Osteoblast (primary cell): Measurements from ENCODE around the gene RDH11. TPM values are rescaled to one million over a fixed set of nuclear protein-coding genes. Genes with fewer than 3 reads are reported as not detected.
A peak's percentile ranks its signal among the peaks of the same experiment; 100 is the strongest.

Experiments
- DNase-seq: peaks from one replicate; pipeline ENCODE4 v3.0.0; 2011; ENCODE audit warnings: low spot score, mixed read lengths; ENCODE audit not compliant: insufficient read length; ENCODE audit errors: missing footprints
- H2AFZ ChIP-seq: 2 replicates; pipeline ENCODE4 v1.6.0; 2011; ENCODE audit warnings: mild to moderate bottlenecking, low read length
- H3K27ac ChIP-seq: 2 replicates; pipeline ENCODE4 v1.5.1; 2011; ENCODE audit warnings: mild to moderate bottlenecking, low read depth, low read length, moderate library complexity
- H3K27me3 ChIP-seq: 2 replicates; pipeline ENCODE4 v1.6.0; 2012; ENCODE audit warnings: mild to moderate bottlenecking, control low read depth, inconsistent platforms, low read length, moderate library complexity; ENCODE audit not compliant: insufficient read depth
- H3K36me3 ChIP-seq: 2 replicates; pipeline ENCODE4 v1.5.1; 2011; ENCODE audit warnings: mild to moderate bottlenecking, low read length, control low read depth, moderate library complexity; ENCODE audit not compliant: insufficient read depth
- H3K4me1 ChIP-seq: 2 replicates; pipeline ENCODE4 v1.5.1; 2011; ENCODE audit warnings: mild to moderate bottlenecking, low read length, control low read depth, moderate library complexity; ENCODE audit not compliant: insufficient read depth
- H3K4me2 ChIP-seq: 2 replicates; pipeline ENCODE4 v1.6.0; 2011; ENCODE audit warnings: mild to moderate bottlenecking, low read length; ENCODE audit not compliant: insufficient read depth
- H3K4me3 ChIP-seq: fragments of 200-600 bp; sonication (generic); 3 replicates; pipeline ENCODE4 v1.5.1; 2012; ENCODE audit warnings: mild to moderate bottlenecking, low read length, inconsistent platforms; ENCODE audit not compliant: insufficient read depth
- H3K79me2 ChIP-seq: 2 replicates; pipeline ENCODE4 v1.6.0; 2012; ENCODE audit warnings: mild to moderate bottlenecking, low read length, control low read depth, inconsistent platforms; ENCODE audit not compliant: insufficient read depth
- H3K9me3 ChIP-seq: 2 replicates; pipeline ENCODE4 v1.5.1; 2011; ENCODE audit warnings: low read depth, low read length, control low read depth
- H4K20me1 ChIP-seq: 2 replicates; pipeline ENCODE4 v1.6.0; 2012; ENCODE audit warnings: mild to moderate bottlenecking, low read length, control low read depth; ENCODE audit not compliant: insufficient read depth
- CTCF ChIP-seq: IDR thresholded peaks from 2 replicates; pipeline ENCODE4 v1.5.1; 2011; ENCODE audit warnings: mild to moderate bottlenecking, low read depth, low read length, moderate library complexity; ENCODE audit errors: extremely low read depth
- total RNA-seq: library from RNA; depleted of rRNA; stranded (reverse); fragments of >200 nt; gene quantifications from 2 replicates; pipeline ENCODE4 v1.2.3, GENCODE V29; 2012

The RDH11 gene
- total RNA-seq, 1 donor = 143 TPM

GRCh38 chr14:67728258-67728657 lies 32.7 kb upstream of the RDH11 start:
- Histone ChIP-seq H4K20me1 (no peaks in the 10 kb centered on the region), H3K4me1 (no peaks in the 10 kb centered on the region), H3K36me3 (no peaks in the 10 kb centered on the region), H3K79me2 (no peaks in the 10 kb centered on the region), H3K4me2 (no peak overlapping the region), H3K27ac (no peak overlapping the region), H2AFZ (no peak overlapping the region), H3K4me3 (no peak overlapping the region), H3K9me3 (no peaks in the 10 kb centered on the region), H3K27me3 (peaks cover 44% of the 10 kb centered on the region)
- DNase-seq = no peak
- TF ChIP-seq CTCF = no peak

- Histone ChIP-seq H3K27me3 (peaks cover 52% of the 10 kb centered on the region), H3K36me3 (no peaks in the 10 kb centered on the region)
Observed at GRCh38 chr14:67727361-67727760, 31.8 kb upstream of the RDH11 start.

GRCh38 chr14:67725171-67725570 lies 29.6 kb upstream of the RDH11 start:
- no peak overlapping the region for H3K4me2 ChIP-seq
- no peak for DNase-seq
- no peaks in the 10 kb centered on the region for H3K36me3 ChIP-seq
- no peaks in the 10 kb centered on the region for H4K20me1 ChIP-seq
- no peak overlapping the region for H3K4me3 ChIP-seq
- TF ChIP-seq CTCF = no peak
- no peaks in the 10 kb centered on the region for H3K9me3 ChIP-seq
- no peaks in the 10 kb centered on the region for H3K79me2 ChIP-seq
- H2AFZ ChIP-seq = no peak overlapping the region
- H3K27ac ChIP-seq = no peak overlapping the region
- peaks cover 62% of the 10 kb centered on the region for H3K27me3 ChIP-seq
- H3K4me1 ChIP-seq = no peaks in the 10 kb centered on the region

More at GRCh38 chr14:67727361-67727760, 31.8 kb upstream of the RDH11 start:
- Histone ChIP-seq H3K4me1 (no peaks in the 10 kb centered on the region), H3K27ac (no peak overlapping the region), H4K20me1 (no peaks in the 10 kb centered on the region), H2AFZ (no peak overlapping the region), H3K4me2 (no peak overlapping the region), H3K4me3 (no peak overlapping the region), H3K9me3 (no peaks in the 10 kb centered on the region), H3K79me2 (no peaks in the 10 kb centered on the region)
- DNase-seq = no peak
- no peak for TF ChIP-seq CTCF

- Histone ChIP-seq H3K4me2 (peak overlapping the region; percentile 44), H4K20me1 (no peaks in the 10 kb centered on the region), H3K27me3 (peaks cover 50% of the 10 kb centered on the region), H3K9me3 (no peaks in the 10 kb centered on the region), H3K27ac (no peak overlapping the region), H3K4me3 (no peak overlapping the region), H3K36me3 (no peaks in the 10 kb centered on the region), H3K4me1 (no peaks in the 10 kb centered on the region), H2AFZ (peak overlapping the region; percentile 54), H3K79me2 (no peaks in the 10 kb centered on the region)
- no peak for TF ChIP-seq CTCF
- DNase-seq = no peak
Observed at GRCh38 chr14:67722293-67722692, 26.7 kb upstream of the RDH11 start.
